Osteocyte (in vitro differentiated cells): Measurements from ENCODE around the gene JKAMP. TPM values are rescaled to one million over a fixed set of nuclear protein-coding genes. Genes with fewer than 3 reads are reported as not detected.
A peak's percentile ranks its signal among the peaks of the same experiment; 100 is the strongest.

ENCODE experiments used
- DNase-seq: peaks from one replicate; pipeline ENCODE4 v3.0.0; 2021; ENCODE audit warnings: mixed read lengths; ENCODE audit not compliant: unreplicated experiment; ENCODE audit errors: extremely low spot score
- H3K27ac Mint-ChIP-seq: one replicate; pipeline ENCODE4 v1.8.0; 2021; ENCODE audit warnings: mild to moderate bottlenecking, mixed read lengths; ENCODE audit not compliant: unreplicated experiment
- H3K27me3 Mint-ChIP-seq: one replicate; pipeline ENCODE4 v1.8.0; 2021; ENCODE audit warnings: mixed read lengths; ENCODE audit not compliant: unreplicated experiment
- H3K36me3 Mint-ChIP-seq: one replicate; pipeline ENCODE4 v1.8.0; 2021; ENCODE audit warnings: mixed read lengths; ENCODE audit not compliant: unreplicated experiment
- H3K4me1 Mint-ChIP-seq: one replicate; pipeline ENCODE4 v1.8.0; 2021; ENCODE audit warnings: mixed read lengths; ENCODE audit not compliant: unreplicated experiment
- H3K4me3 Mint-ChIP-seq: one replicate; pipeline ENCODE4 v1.8.0; 2021; ENCODE audit warnings: mild to moderate bottlenecking, moderate library complexity, mixed read lengths; ENCODE audit not compliant: unreplicated experiment
- H3K9me3 Mint-ChIP-seq: one replicate; pipeline ENCODE4 v1.8.0; 2021; ENCODE audit warnings: mixed read lengths; ENCODE audit not compliant: unreplicated experiment
- CTCF ChIP-seq: fragments of 200-600 bp; sonication (generic); IDR thresholded peaks from 2 replicates; pipeline ENCODE4 v1.5.0; 2021; ENCODE audit warnings: antibody characterized with exemption, mild to moderate bottlenecking, moderate library complexity
- total RNA-seq: library from RNA; stranded (reverse); gene quantifications from 2 replicates; pipeline ENCODE4 v1.2.1, GENCODE V29; 2021

The JKAMP gene
- total RNA-seq, 1 donor from 2014 or later: 47.6 TPM

DNA sequence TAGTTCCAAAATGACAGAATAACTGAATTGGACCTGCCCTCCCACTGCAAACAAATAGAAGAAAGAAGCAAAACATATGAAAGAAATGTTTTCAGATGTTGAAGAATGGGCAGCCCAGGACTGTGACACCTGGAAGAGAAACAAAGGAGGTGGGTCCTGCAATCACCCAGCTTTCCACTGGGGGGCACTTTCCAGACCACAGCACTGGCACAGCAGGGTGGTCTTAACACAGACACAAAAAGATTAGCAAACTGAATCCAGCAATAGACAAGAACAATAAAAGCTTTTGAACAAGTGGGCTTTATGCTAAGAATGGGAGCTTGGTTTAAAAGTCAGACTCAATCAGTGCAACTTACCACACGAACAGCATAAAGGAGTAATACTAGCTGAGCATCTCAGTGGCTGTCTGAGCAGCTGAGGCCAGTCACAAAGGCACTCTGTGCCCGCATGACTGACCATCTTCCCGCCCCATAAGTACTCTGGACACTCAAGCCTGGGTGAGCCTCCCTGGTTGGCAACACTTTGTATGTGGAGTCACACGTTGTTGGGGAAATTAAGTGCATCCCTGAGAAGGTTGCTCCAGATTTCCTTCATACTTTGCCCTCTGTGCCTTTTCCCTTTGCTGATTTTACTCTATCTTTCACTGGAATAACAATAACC, 27.7 kb downstream of the JKAMP start:
- no peak for DNase-seq
- Mint-ChIP-seq H3K27ac (no peak overlapping the region), H3K36me3 (peaks cover 2% of the 10 kb centered on the region), H3K27me3 (peaks cover 41% of the 10 kb centered on the region), H3K4me3 (no peak overlapping the region), H3K9me3 (no peaks in the 10 kb centered on the region), H3K4me1 (no peaks in the 10 kb centered on the region)
- peak; percentile 52 for TF ChIP-seq CTCF

DNA sequence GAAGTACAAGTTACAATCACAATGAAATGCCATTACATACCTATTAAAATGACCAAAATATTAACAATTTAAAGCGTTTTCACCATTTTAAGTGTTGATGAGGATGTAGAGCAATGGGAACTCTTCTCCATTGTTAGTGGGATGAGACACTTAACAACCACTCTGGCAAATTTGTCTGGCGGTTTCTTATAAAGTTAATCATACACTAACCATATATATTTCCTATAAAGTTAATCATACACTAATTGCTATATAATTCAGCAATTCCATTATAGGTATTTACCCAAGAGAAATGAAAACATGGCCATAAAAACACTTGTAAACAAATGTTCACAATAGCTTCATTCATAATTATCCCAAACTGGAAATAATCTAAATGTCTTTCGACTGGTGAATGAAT, 35.9 kb downstream of the JKAMP start:
- Mint-ChIP-seq H3K9me3 (peaks cover 4% of the 10 kb centered on the region), H3K36me3 (no peaks in the 10 kb centered on the region), H3K27ac (no peak overlapping the region), H3K4me3 (no peak overlapping the region), H3K4me1 (no peaks in the 10 kb centered on the region), H3K27me3 (peaks cover 22% of the 10 kb centered on the region)
- no peak for TF ChIP-seq CTCF
- DNase-seq: no peak

GRCh38 chr14:59529189-59529588, 44.9 kb downstream of the JKAMP start:
- Mint-ChIP-seq H3K4me1 (no peaks in the 10 kb centered on the region), H3K9me3 (peaks cover 4% of the 10 kb centered on the region), H3K27me3 (peaks cover 15% of the 10 kb centered on the region), H3K36me3 (no peaks in the 10 kb centered on the region), H3K4me3 (no peak overlapping the region), H3K27ac (no peak overlapping the region)
- TF ChIP-seq CTCF: no peak
- no peak for DNase-seq

- H3K4me3 Mint-ChIP-seq: no peak overlapping the region
- DNase-seq: no peak
- peaks cover 9% of the 10 kb centered on the region for H3K27me3 Mint-ChIP-seq
- H3K27ac Mint-ChIP-seq: no peak overlapping the region
- H3K4me1 Mint-ChIP-seq: no peaks in the 10 kb centered on the region
- H3K9me3 Mint-ChIP-seq: peaks cover 4% of the 10 kb centered on the region
- H3K36me3 Mint-ChIP-seq: no peaks in the 10 kb centered on the region
- TF ChIP-seq CTCF: no peak
These were observed 46.0 kb downstream of the JKAMP start for GRCh38 chr14:59530349-59530748.

- Mint-ChIP-seq H3K27me3 (peaks cover 9% of the 10 kb centered on the region), H3K9me3 (peaks cover 4% of the 10 kb centered on the region), H3K4me3 (no peak overlapping the region), H3K4me1 (no peaks in the 10 kb centered on the region), H3K36me3 (no peaks in the 10 kb centered on the region), H3K27ac (no peak overlapping the region)
- TF ChIP-seq CTCF: no peak
- DNase-seq: no peak
These were observed 48.1 kb downstream of the JKAMP start for GRCh38 chr14:59532419-59532818.
